Neural cell (in vitro differentiated cells): ENCODE results near the gene KLHL22. TPM values are rescaled to one million over a fixed set of nuclear protein-coding genes. Genes with fewer than 3 reads are reported as not detected.

Source experiments
- H2AFZ ChIP-seq: fragments of 200-600, 300-800 bp; sonication (generic), shearing (Covaris generic); 2 replicates; pipeline ENCODE4 v1.6.0; 2014; ENCODE audit warnings: low read depth, mild to moderate bottlenecking, antibody characterized with exemption, low read length, moderate library complexity
- H3F3A ChIP-seq: fragments of 200-600 bp; shearing (Covaris generic); 2 replicates; pipeline ENCODE4 v1.6.1; 2016; ENCODE audit warnings: mild to moderate bottlenecking, moderate library complexity, mixed read lengths, antibody characterized with exemption, low read length; ENCODE audit not compliant: insufficient read depth, poor library complexity, severe bottlenecking
- H3K27ac ChIP-seq: fragments of 200-600, 300-800 bp; sonication (generic), shearing (Covaris generic); 2 replicates; pipeline ENCODE4 v1.5.1; 2014; ENCODE audit warnings: mild to moderate bottlenecking, low read length, moderate library complexity
- H3K27me3 ChIP-seq: fragments of 300-800, 200-600 bp; sonication (generic), shearing (Covaris generic); 2 replicates; pipeline ENCODE4 v1.6.0; 2014; ENCODE audit warnings: mild to moderate bottlenecking, low read depth, low read length, moderate library complexity; ENCODE audit not compliant: insufficient read depth
- H3K36me3 ChIP-seq: fragments of 300-800, 200-600 bp; sonication (generic), shearing (Covaris generic); 2 replicates; pipeline ENCODE4 v1.5.1; 2014; ENCODE audit warnings: mild to moderate bottlenecking, antibody characterized with exemption, low read length, moderate library complexity; ENCODE audit not compliant: insufficient read depth
- H3K4me2 ChIP-seq: fragments of 300-800, 200-600 bp; sonication (generic), shearing (Covaris generic); 2 replicates; pipeline ENCODE4 v1.6.0; 2014; ENCODE audit warnings: mild to moderate bottlenecking, low read length
- H3K4me3 ChIP-seq: fragments of 300-800, 200-600 bp; sonication (generic), shearing (Covaris generic); 2 replicates; pipeline ENCODE4 v1.5.1; 2014; ENCODE audit warnings: mild to moderate bottlenecking, low read length, moderate library complexity
- H3K79me2 ChIP-seq: fragments of 200-600 bp; shearing (Covaris generic); replicated peaks from 2 replicates; pipeline ENCODE4 v1.6.0; 2014; ENCODE audit warnings: mild to moderate bottlenecking, low read length, moderate library complexity; ENCODE audit not compliant: insufficient read depth
- H3K9ac ChIP-seq: fragments of 300-800, 200-600 bp; sonication (generic), shearing (Covaris generic); 2 replicates; pipeline ENCODE4 v1.6.1; 2016; ENCODE audit warnings: mild to moderate bottlenecking, low read length, mixed read lengths
- H3K9me2 ChIP-seq: fragments of 200-600 bp; shearing (Covaris generic); 2 replicates; pipeline ENCODE4 v1.6.1; 2016; ENCODE audit warnings: mild to moderate bottlenecking, low read length, mixed read lengths; ENCODE audit not compliant: insufficient read depth
- H3K9me3 ChIP-seq: fragments of 200-600, 300-800 bp; sonication (generic), shearing (Covaris generic); 2 replicates; pipeline ENCODE4 v1.6.1; 2016; ENCODE audit warnings: mild to moderate bottlenecking, mixed run types, low read length, moderate library complexity, mixed read lengths
- H4K20me1 ChIP-seq: fragments of 200-600 bp; shearing (Covaris generic); 2 replicates; pipeline ENCODE4 v1.6.1; 2016; ENCODE audit warnings: mild to moderate bottlenecking, mixed run types; ENCODE audit not compliant: insufficient read depth
- EP300 ChIP-seq: fragments of 450-650 bp; conservative IDR thresholded peaks from 2 replicates; pipeline ENCODE4 v1.6.1; 2014; ENCODE audit warnings: antibody characterized with exemption, mild to moderate bottlenecking, moderate library complexity; ENCODE audit not compliant: poor library complexity, severe bottlenecking
- EZH2 ChIP-seq: fragments of 200-600, 300-800 bp; shearing (Covaris generic), sonication (generic); IDR thresholded peaks from 2 replicates; pipeline ENCODE4 v1.6.1; 2014; ENCODE audit warnings: antibody characterized with exemption, low read length, borderline replicate concordance, mild to moderate bottlenecking; ENCODE audit not compliant: insufficient read depth, poor library complexity, severe bottlenecking
- MXI1 ChIP-seq: fragments of 450-650 bp; conservative IDR thresholded peaks from 2 replicates; pipeline ENCODE4 v1.6.1; 2014; ENCODE audit warnings: antibody characterized with exemption, mild to moderate bottlenecking; ENCODE audit not compliant: poor library complexity, severe bottlenecking
- POLR2AphosphoS5 ChIP-seq: IDR thresholded peaks from 2 replicates; pipeline ENCODE4 v1.6.1; 2012
- RAD21 ChIP-seq: fragments of 450-650 bp; conservative IDR thresholded peaks from 2 replicates; pipeline ENCODE4 v1.6.1; 2014; ENCODE audit warnings: antibody characterized with exemption, mild to moderate bottlenecking, moderate library complexity
- REST ChIP-seq: IDR thresholded peaks from 2 replicates; pipeline ENCODE4 v1.6.1; 2012; ENCODE audit warnings: borderline replicate concordance
- SMC3 ChIP-seq: fragments of 450-650 bp; conservative IDR thresholded peaks from 2 replicates; pipeline ENCODE4 v1.6.1; 2014; ENCODE audit warnings: antibody characterized with exemption, mild to moderate bottlenecking, moderate library complexity; ENCODE audit not compliant: poor library complexity
- TAF1 ChIP-seq: IDR thresholded peaks from 2 replicates; pipeline ENCODE4 v1.6.1; 2012; ENCODE audit warnings: low read depth
- polyA plus RNA-seq: library from polyadenylated mRNA; depleted of rRNA; stranded (reverse); fragments of >200 nt; gene quantifications from 2 replicates; pipeline ENCODE4 v1.2.3, GENCODE V29; 2014
- TF ChIP-seq, protein P1 (sequence below): fragments of 450-650 bp; IDR thresholded peaks from 2 replicates; pipeline ENCODE4 v1.5.1; 2014; ENCODE audit warnings: antibody characterized with exemption, mild to moderate bottlenecking, moderate library complexity; ENCODE audit not compliant: poor library complexity, severe bottlenecking

KLHL22 gene
- polyA plus RNA-seq, 1 donor from 2014 or later, result 59.5 TPM

DNA sequence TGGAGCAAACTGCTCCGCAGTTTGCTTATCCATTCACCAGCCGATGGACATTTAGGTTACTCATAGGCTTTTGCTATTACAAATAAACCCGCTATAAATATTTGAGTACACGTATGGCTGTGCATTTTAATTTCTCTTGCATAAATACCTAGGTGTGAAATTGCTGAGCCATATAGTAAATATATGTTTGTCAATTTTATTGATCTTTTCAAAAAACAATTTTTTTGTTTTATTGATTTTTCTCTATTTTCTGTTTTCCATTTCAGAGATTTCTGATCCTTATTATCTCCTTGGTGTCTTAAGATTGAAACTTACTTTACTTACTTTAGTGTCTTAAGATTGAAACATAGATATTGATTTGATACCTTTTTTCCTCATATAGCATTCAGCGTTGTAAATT is 97.2 kb downstream of the KLHL22 start:
- Histone ChIP-seq H3K4me3 (peak overlapping the region; percentile 43), H3K36me3 (no peaks in the 10 kb centered on the region), H4K20me1 (peaks cover 4% of the 10 kb centered on the region), H3K4me2 (peak overlapping the region; percentile 27), H3K27me3 (no peaks in the 10 kb centered on the region), H3K9ac (no peak overlapping the region), H3K9me3 (no peaks in the 10 kb centered on the region), H3K9me2 (no peaks in the 10 kb centered on the region), H3F3A (peaks cover 3% of the 10 kb centered on the region), H2AFZ (no peak overlapping the region), H3K79me2 (peaks cover 50% of the 10 kb centered on the region), H3K27ac (no peak overlapping the region)
- TF ChIP-seq REST (no peak), RAD21 (no peak), EP300 (no peak), EZH2 (no peak), SMC3 (no peak), TAF1 (no peak), MXI1 (no peak), POLR2AphosphoS5 (no peak)
- TF ChIP-seq, protein P1, sequence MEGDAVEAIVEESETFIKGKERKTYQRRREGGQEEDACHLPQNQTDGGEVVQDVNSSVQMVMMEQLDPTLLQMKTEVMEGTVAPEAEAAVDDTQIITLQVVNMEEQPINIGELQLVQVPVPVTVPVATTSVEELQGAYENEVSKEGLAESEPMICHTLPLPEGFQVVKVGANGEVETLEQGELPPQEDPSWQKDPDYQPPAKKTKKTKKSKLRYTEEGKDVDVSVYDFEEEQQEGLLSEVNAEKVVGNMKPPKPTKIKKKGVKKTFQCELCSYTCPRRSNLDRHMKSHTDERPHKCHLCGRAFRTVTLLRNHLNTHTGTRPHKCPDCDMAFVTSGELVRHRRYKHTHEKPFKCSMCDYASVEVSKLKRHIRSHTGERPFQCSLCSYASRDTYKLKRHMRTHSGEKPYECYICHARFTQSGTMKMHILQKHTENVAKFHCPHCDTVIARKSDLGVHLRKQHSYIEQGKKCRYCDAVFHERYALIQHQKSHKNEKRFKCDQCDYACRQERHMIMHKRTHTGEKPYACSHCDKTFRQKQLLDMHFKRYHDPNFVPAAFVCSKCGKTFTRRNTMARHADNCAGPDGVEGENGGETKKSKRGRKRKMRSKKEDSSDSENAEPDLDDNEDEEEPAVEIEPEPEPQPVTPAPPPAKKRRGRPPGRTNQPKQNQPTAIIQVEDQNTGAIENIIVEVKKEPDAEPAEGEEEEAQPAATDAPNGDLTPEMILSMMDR, result no peak

GRCh38 chr22:20397498-20397897 is 98.1 kb downstream of the KLHL22 start:
- Histone ChIP-seq H4K20me1 (peaks cover 4% of the 10 kb centered on the region), H3K4me2 (peak overlapping the region; percentile 15)
- TF ChIP-seq RAD21 (no peak), REST (no peak), TAF1 (no peak), SMC3 (no peak), EP300 (no peak), POLR2AphosphoS5 (no peak), MXI1 (no peak), EZH2 (no peak)
- TF ChIP-seq, protein P1, result no peak

More at GRCh38 chr22:20397498-20397897, 98.1 kb downstream of the KLHL22 start:
- Histone ChIP-seq H3K27ac (no peak overlapping the region), H3K79me2 (peaks cover 50% of the 10 kb centered on the region), H3K27me3 (no peaks in the 10 kb centered on the region), H3K36me3 (no peaks in the 10 kb centered on the region), H3F3A (peaks cover 3% of the 10 kb centered on the region), H3K9ac (no peak overlapping the region), H3K9me3 (no peaks in the 10 kb centered on the region), H2AFZ (no peak overlapping the region), H3K9me2 (no peaks in the 10 kb centered on the region), H3K4me3 (peak overlapping the region; percentile 100)
